Activated CD8-positive, alpha-beta memory T cell treated with anti-CD3 and anti-CD28 coated beads for 4 hours (primary cell): ENCODE data around the gene KIAA1217.

Experiments used
- DNase-seq, 2 donors: peaks; one replicate each; pipeline ENCODE4 v3.0.0-alpha.2; 2020; ENCODE audit warnings: low read depth in 2 of 2

KIAA1217 gene

DNA sequence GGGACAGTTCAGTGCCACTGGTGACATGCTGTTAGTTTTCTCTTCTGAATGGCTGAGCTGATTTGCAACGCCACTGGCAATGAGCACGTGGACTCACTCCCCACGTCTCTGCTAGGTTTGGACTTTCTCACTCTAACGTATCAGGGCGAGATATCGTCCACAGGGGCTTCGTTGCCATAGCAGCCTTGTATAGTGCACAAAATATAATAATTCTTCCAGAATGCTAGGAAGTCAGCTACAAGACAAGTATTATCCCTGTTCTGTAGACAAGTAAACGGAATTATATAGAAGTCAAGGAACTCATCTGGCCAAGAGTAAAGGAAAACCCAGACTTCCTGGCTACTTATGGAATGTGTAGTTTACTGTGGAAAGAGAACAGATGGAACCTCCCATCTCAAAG is 288.0 kb downstream of the KIAA1217 start:
- DNase-seq: no peak

DNA sequence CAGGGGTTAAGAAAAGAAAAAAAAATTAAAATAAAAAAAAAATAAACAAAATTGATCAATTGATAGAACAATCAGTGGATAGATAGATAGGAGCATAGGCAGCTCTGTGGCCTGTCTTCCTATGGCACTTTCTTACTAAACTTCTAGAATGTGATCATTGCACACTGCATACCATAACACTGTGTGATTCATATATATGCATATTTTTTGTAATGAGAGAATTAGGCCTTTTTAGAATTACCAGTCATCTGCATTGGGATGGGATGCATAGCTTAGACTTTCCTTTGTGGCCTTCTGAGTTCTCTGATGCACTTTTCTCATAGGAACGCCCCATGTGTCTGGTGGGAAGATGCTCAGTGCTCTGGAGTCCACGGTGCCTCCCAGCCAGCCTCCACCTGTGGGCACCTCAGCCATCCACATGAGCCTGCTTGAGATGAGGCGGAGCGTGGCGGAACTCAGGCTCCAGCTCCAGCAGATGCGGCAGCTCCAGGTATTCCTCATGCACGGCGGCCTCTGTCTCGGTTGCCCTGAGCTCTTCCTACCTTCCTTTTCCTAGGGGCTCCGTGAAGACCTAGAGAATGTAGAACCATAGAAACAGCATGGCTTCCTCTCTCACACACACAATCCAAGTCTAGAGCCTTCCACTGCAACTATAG is 292.2 kb downstream of the KIAA1217 start:
- no peak for DNase-seq

DNA sequence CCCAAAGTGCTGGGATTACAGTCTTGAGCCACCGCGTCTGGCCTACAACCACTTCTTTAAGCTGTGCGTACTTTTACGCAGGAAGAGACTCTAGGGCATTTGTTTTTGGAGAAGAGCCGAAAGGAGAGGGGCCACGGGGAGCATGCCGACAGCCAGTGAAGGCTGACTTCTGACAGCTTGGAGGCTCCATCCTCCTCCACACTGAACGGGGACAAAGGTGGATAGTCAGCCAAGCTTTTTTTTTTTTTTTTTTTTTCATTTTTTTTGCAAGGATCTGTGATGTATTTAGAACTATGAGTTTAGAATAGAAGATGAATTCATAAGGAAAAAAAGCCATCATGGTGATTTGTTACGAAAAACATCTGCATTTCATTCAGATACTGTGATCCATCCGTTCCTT is 293.1 kb downstream of the KIAA1217 start:
- DNase-seq: no peak

- DNase-seq: no peak
Observed at GRCh38 chr10:24502801-24503460, 294.0 kb downstream of the KIAA1217 start.

DNA sequence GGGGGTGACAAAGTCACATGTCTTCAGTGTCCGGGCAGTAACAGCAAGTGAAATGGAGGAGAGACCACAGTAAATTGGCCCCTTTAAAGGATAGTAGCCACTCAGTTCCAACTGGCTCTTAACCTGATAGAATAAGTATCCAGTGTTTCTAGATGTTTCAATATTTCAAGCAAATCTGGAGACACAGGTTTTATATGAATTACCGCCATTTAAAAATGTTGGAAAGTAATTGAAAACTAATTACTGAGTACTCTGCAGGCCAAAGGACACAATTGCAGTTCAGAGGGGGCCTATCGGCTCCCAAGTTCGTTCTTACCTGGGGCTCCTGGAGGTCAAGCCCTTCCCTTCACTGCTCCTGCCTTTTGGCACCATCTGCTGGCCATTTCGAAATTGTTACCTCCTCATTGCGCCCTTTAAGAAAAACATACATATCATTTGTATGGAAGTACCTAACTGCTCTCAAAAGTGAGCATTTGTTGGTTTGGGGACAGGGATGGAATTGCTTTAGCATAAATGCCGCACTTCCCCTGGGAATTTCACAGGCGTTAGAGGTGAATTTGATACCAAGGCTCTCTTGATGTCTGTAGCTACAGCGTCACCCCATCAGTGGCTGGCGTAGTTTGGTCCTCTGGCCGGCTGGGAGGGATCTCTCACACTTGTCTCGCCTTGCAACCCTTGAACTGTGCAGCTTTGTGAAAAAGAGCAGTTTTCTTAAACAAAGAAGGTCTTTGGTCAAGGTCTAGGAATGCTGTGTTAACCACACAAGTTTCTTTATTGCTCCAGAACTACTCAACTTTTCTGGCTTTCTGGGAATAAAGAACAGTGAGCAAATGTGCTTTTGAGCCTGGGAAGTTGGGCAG is 294.8 kb downstream of the KIAA1217 start:
- no peak for DNase-seq

DNA sequence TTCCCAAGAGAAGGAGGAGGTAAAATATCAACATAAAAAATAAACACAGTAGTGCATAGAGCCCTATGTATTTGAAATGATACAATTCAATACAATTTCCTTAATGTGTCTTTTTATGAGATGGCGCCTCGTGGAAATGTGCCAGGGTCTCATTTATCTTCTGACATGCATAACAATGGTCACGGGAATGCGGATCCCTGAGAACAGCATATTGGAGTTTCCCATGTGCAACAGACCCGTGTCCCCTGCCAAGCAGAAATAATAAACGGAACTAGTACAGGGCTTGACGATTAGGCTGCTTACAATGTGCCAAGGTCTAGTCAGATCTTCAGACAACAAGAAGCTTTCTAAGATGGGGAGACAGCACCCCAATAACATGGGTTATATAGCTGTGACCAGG is 296.8 kb downstream of the KIAA1217 start:
- DNase-seq: no peak

DNA sequence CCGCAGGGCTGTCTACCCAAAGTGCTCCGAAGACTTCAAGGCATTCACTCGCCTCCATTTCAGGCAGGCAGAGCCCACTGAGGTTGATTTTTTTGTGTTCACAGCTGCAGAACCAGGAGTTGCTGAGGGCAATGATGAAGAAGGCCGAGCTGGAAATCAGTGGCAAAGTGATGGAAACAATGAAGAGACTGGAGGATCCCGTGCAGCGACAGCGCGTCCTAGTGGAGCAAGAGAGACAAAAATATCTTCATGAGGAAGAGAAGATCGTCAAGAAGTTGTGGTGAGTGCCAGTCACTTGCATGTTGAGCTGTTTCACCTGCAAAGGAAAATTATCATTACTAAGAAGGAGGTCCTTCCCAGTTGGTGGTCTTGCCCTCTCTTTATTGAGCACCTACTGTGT is 304.2 kb downstream of the KIAA1217 start:
- DNase-seq: no peak

GRCh38 chr10:24515481-24515880 is 306.5 kb downstream of the KIAA1217 start:
- DNase-seq: no peak

DNA sequence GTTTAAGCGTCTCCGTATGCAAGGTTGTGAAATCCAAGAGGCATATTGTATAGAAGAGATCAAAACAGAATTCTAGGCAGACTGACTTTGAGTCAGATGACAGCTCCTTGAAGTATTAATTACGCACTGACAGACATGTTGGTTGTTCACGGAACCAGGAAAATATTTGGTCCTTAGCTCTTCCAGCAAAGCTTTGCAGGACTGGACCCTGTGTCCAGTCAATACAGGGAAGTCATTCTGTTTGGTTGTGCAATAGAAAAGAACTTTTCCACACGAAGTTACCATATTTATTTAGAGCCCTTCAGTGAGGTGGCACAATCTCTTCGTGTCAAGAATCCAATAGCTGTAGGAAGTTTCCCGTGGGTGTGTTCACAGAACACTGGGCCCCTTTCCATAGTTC is 309.5 kb downstream of the KIAA1217 start:
- DNase-seq: no peak

- no peak for DNase-seq
Observed at GRCh38 chr10:24518981-24519597, 310.2 kb downstream of the KIAA1217 start.

DNA sequence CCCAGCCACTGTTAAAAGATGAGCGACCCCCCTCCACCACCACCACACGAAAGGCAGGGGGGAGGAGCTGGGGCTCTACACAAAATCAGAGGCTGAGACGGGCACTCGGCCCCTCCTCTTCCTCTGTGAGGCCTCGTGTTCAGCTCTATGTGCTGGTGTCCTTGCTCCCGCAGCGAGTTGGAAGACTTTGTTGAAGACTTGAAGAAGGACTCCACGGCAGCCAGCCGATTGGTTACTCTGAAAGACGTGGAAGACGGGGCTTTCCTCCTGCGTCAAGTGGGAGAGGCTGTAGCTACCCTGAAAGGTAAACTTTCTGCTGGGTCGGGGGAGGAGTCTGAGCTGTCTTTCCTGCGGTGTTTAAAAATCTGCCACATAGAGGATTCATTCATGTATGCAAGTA is 311.0 kb downstream of the KIAA1217 start:
- DNase-seq: no peak

GRCh38 chr10:24524314-24524713 is 315.4 kb downstream of the KIAA1217 start:
- no peak for DNase-seq

- no peak for DNase-seq
Observed at GRCh38 chr10:24526085-24526649, 317.2 kb downstream of the KIAA1217 start.

- DNase-seq: no peak
Observed at GRCh38 chr10:24528946-24529345, 320.0 kb downstream of the KIAA1217 start.

- DNase-seq: no peak
Observed at GRCh38 chr10:24531439-24531838, 322.5 kb downstream of the KIAA1217 start.

DNA sequence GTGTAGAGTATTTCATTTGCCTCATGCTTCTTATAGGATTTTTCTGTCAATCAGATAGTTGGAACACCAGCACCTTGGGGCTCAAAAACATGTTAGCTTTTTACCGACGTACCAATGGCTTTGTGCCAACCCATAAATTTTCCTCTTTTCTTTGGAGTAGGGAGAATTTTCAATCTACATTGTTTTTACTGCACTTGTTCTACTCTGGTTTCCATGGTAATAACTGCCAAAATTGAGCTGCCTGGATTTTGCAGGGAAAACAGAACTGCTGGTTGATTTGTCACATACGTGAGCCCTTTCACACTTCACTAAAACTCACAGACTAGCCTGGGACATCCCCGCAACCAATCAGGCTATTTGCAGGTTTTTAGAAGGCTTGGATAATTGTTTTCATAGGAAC is 325.0 kb downstream of the KIAA1217 start:
- DNase-seq: no peak

DNA sequence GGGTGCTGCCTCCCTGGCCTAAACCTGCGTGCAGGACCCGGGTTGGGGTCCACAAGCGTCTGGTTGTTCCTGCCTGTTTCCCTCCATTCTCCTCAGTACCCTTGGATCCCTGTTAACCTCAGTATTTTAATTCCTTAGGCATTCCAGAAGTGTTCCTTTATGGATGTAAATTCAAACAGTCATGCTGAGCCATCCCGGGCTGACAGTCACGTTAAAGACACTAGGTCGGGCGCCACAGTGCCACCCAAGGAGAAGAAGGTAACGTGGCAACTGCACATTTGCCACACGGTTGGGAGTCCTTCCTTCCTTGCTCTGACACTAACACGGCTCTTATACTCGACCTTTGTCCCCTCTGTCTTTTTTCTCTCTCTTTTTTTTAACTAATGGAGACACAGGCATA is 327.7 kb downstream of the KIAA1217 start:
- no peak for DNase-seq

GRCh38 chr10:24541239-24541753 is 332.4 kb downstream of the KIAA1217 start:
- no peak for DNase-seq

GRCh38 chr10:24542314-24543270 is 333.7 kb downstream of the KIAA1217 start:
- DNase-seq: no peak

DNA sequence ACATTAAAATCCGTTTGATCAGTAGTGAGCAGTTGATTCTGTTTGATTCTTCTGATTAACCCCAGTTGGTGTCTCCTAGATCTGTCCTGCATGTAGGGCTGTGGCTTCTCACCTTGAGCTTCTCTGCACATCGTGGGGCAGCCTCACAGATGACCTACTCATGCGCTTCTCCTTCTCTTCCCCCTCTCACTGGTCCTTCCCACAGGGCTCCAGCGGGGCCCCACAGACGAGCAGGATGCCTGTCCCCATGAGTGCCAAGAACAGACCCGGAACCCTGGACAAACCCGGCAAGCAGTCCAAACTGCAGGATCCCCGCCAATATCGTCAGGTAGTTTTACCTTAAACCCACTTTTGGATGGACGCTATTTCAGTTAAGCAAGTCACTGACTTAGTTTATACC is 335.8 kb downstream of the KIAA1217 start:
- DNase-seq: no peak

- no peak for DNase-seq
Observed at GRCh38 chr10:24545585-24545984, 336.6 kb downstream of the KIAA1217 start.
